Lower leg skin (tissue), 3 donors: ENCODE measurements around the gene GGT6.

Experiments
- POLR2A ChIP-seq, 2 donors: fragments of 450-650 bp; IDR thresholded peaks; one replicate each; pipeline ENCODE4 v1.6.1; 2016 to 2017; ENCODE audit warnings: antibody characterized with exemption in 2 of 2, mild to moderate bottlenecking in 1 of 2, moderate library complexity in 1 of 2
- TF ChIP-seq, protein P1 (sequence below), 3 donors: fragments of 450-650 bp; IDR thresholded peaks; one replicate each; pipeline ENCODE4 v1.5.1; 2016; ENCODE audit warnings: antibody characterized with exemption in 3 of 3, mild to moderate bottlenecking in 3 of 3, moderate library complexity in 2 of 3

DNA sequence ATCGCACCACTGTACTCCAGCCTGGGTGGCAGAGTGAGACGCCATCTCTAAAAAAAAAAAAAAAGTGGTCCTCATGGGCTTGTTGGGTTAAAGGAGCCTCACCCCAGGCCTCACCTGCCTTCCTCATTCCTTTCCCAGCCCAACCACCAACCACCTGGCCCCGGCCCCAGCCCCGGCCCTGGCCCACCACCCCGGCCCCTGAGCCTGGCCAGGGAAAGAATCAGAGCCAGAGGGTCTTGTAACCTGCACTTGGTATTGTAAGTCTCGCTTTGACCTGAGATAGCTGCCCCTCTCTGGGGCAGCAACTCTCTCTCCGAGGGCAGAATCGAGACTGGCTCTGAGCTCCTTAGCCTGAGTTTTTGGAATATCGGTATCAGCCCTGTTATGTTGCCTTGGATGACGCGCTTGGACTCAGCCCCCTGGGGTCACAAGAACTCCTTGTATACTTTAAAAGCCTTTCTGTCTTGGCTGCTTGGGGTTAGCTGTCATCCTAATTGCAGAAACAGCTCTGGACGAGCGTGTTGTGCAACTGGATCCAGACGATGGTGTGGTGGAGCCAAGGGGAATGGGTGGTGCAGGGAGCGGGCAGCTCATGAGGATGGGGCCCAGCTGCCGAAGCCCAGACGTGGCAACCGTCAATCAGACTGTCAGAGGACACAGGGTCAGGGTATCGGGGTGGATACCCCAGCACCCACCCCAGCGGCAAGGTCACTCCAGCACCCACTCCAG lies 38.6 kb upstream of the GGT6 start:
- TF ChIP-seq POLR2A (IDR thresholded peaks at IDR 0.05), result no peak
- TF ChIP-seq, protein P1, sequence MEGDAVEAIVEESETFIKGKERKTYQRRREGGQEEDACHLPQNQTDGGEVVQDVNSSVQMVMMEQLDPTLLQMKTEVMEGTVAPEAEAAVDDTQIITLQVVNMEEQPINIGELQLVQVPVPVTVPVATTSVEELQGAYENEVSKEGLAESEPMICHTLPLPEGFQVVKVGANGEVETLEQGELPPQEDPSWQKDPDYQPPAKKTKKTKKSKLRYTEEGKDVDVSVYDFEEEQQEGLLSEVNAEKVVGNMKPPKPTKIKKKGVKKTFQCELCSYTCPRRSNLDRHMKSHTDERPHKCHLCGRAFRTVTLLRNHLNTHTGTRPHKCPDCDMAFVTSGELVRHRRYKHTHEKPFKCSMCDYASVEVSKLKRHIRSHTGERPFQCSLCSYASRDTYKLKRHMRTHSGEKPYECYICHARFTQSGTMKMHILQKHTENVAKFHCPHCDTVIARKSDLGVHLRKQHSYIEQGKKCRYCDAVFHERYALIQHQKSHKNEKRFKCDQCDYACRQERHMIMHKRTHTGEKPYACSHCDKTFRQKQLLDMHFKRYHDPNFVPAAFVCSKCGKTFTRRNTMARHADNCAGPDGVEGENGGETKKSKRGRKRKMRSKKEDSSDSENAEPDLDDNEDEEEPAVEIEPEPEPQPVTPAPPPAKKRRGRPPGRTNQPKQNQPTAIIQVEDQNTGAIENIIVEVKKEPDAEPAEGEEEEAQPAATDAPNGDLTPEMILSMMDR (IDR thresholded peaks at IDR 0.05), result no peak
